ENCODE data around the gene C4BPB. TPM values are rescaled to one million over a fixed set of nuclear protein-coding genes. Genes with fewer than 3 reads are reported as not detected.

Gene C4BPB
- total RNA-seq, 1 experiment from 2014 or later: not detected

DNA sequence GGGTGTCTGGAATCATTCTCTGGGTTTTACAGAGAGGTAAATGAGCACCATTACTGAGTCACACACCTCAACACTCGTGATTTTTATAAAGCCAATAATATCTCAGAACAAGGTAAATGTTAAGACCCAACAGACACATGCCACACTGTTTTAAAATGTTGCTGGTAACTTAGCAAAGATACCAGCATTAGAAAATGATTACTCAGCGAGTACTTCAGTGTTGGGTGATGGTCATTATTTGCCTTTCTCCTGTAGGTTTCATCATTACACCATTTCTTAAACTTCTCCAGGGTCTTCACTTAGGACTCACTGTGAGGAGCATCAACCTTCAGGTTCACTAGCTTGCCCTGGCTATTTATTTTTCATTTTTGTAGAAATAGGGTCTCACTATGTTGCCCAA lies 6.9 kb upstream of the C4BPB start:
- H3T11ph ChIP-seq (ENCODE audit: low read length): no peak overlapping the region
- no peak overlapping the region for H4K5ac ChIP-seq (ENCODE audit: insufficient read length, low read depth, low read length)
- no peaks in the 10 kb centered on the region; the same call in 1 of the 2 replicates for H3K4me1 ChIP-seq (ENCODE audit: insufficient read depth, low read length)
- no peak overlapping the region for H3K4ac ChIP-seq (ENCODE audit: low read depth, low read length)
- DNase-seq: no peak
- H3K23me2 ChIP-seq (ENCODE audit: insufficient read length, low read depth, low read length, poor library complexity, severe bottlenecking): no peaks in the 10 kb centered on the region
- no peak overlapping the region for H3K56ac ChIP-seq (ENCODE audit: insufficient read length, low read depth, low read length)
- H2BK20ac ChIP-seq (ENCODE audit: low read depth, low read length, poor library complexity, severe bottlenecking): no peak overlapping the region
- TF ChIP-seq, protein P1, sequence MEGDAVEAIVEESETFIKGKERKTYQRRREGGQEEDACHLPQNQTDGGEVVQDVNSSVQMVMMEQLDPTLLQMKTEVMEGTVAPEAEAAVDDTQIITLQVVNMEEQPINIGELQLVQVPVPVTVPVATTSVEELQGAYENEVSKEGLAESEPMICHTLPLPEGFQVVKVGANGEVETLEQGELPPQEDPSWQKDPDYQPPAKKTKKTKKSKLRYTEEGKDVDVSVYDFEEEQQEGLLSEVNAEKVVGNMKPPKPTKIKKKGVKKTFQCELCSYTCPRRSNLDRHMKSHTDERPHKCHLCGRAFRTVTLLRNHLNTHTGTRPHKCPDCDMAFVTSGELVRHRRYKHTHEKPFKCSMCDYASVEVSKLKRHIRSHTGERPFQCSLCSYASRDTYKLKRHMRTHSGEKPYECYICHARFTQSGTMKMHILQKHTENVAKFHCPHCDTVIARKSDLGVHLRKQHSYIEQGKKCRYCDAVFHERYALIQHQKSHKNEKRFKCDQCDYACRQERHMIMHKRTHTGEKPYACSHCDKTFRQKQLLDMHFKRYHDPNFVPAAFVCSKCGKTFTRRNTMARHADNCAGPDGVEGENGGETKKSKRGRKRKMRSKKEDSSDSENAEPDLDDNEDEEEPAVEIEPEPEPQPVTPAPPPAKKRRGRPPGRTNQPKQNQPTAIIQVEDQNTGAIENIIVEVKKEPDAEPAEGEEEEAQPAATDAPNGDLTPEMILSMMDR (conservative IDR thresholded peaks at IDR 0.05): no peak
- H4K8ac ChIP-seq (replicated peaks; ENCODE audit: insufficient read length, low read depth, low read length): no peak overlapping the region
- no peak overlapping the region for H2AK5ac ChIP-seq (ENCODE audit: insufficient read length, low read length)
- no peak overlapping the region for H3K4me3 Mint-ChIP-seq
- H4K20me1 ChIP-seq (ENCODE audit: control insufficient read depth, insufficient read depth, insufficient read length): no peaks in the 10 kb centered on the region
- no peak overlapping the region for H2BK12ac ChIP-seq (ENCODE audit: insufficient read length, low read depth, low read length)
- H3K27ac Mint-ChIP-seq: no peak overlapping the region
- H3K4me2 ChIP-seq (ENCODE audit: insufficient read depth, insufficient read length, low read length): no peak overlapping the region
- no peak overlapping the region for H3K27ac ChIP-seq (ENCODE audit: insufficient read length, low read depth, low read length)
- no peak overlapping the region for H3K18ac ChIP-seq (ENCODE audit: insufficient read length, low read depth, low read length)
- H3K4me1 Mint-ChIP-seq: peaks cover 17 to 19% of the 10 kb centered on the region in 2 experiments
- H3K23ac ChIP-seq (ENCODE audit: insufficient read length, low read depth, low read length): no peak overlapping the region
- H2BK15ac ChIP-seq (ENCODE audit: low read depth, low read length): no peak overlapping the region
- H3K9me3 Mint-ChIP-seq: no peaks in the 10 kb centered on the region
- H3K36me3 Mint-ChIP-seq (ENCODE audit: insufficient read depth in 1 of 3, low read depth in 3 of 3): no peaks in the 10 kb centered on the region
- no CpG with 5 or more reads among the region's 2 CpGs for WGBS (ENCODE audit: extremely low coverage, insufficient read length, low lambda C conversion rate)
- no peak overlapping the region for H3K14ac ChIP-seq (ENCODE audit: insufficient read depth, low read length)
- no peaks in the 10 kb centered on the region for H3K79me1 ChIP-seq (ENCODE audit: insufficient read depth, low read depth, low read length, poor library complexity, severe bottlenecking)
- H3K9me3 ChIP-seq (ENCODE audit: control insufficient read depth, low read depth, low read length): no peaks in the 10 kb centered on the region
- no peaks in the 10 kb centered on the region; the same call in 1 of the 2 replicates for H3K27me3 Mint-ChIP-seq (ENCODE audit: low read depth)
- H2AFZ ChIP-seq (ENCODE audit: low read length): no peak overlapping the region
- no peaks in the 10 kb centered on the region for H3K79me2 ChIP-seq (ENCODE audit: insufficient read depth, low read length)
- H2BK5ac ChIP-seq (ENCODE audit: insufficient read length, low read length): no peak overlapping the region
- no peak overlapping the region for H4K91ac ChIP-seq (ENCODE audit: insufficient read length, low read depth, low read length)
- no peak overlapping the region for H3K9ac ChIP-seq (ENCODE audit: extremely low read depth, insufficient read length, low read length)
- no peak overlapping the region for H2BK120ac ChIP-seq (ENCODE audit: low read depth, low read length, poor library complexity, severe bottlenecking)
- no peaks in the 10 kb centered on the region for H3K27me3 ChIP-seq (ENCODE audit: insufficient read depth, low read length)
